ENCODE data around the gene HPSE2. TPM values are rescaled to one million over a fixed set of nuclear protein-coding genes. Genes with fewer than 3 reads are reported as not detected.
A peak's percentile ranks its signal among the peaks of the same experiment; 100 is the strongest.

Gene HPSE2
- total RNA-seq, 1 donor, result 5.6 TPM

DNA sequence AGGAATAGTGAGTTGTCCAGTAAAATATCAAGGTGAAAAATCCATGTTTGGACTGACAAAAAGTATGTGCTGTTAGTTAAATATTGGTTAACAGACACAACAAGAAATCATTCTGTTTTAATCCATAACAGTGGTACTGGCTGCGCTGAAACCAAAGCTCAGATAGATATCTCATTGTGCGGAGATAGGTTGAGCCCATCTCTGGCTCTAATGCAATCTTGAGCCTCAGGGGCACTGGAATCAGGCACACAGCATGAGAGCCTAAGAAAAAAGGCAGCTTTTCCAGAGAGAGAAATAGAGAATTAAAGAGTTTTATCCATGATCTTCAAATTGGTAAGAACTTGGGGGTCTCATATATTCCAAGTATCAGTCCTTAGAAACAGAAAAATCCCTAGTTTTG lies 373.7 kb downstream of the HPSE2 start:
- no peak overlapping the region for H3K4me3 ChIP-seq (ENCODE audit: low read depth, low read length)
- no peak for DNase-seq (ENCODE audit: low read depth)
- TF ChIP-seq, protein P1, sequence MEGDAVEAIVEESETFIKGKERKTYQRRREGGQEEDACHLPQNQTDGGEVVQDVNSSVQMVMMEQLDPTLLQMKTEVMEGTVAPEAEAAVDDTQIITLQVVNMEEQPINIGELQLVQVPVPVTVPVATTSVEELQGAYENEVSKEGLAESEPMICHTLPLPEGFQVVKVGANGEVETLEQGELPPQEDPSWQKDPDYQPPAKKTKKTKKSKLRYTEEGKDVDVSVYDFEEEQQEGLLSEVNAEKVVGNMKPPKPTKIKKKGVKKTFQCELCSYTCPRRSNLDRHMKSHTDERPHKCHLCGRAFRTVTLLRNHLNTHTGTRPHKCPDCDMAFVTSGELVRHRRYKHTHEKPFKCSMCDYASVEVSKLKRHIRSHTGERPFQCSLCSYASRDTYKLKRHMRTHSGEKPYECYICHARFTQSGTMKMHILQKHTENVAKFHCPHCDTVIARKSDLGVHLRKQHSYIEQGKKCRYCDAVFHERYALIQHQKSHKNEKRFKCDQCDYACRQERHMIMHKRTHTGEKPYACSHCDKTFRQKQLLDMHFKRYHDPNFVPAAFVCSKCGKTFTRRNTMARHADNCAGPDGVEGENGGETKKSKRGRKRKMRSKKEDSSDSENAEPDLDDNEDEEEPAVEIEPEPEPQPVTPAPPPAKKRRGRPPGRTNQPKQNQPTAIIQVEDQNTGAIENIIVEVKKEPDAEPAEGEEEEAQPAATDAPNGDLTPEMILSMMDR (IDR thresholded peaks at IDR 0.05; ENCODE audit: insufficient read depth, low read depth, low read length), result no peak

DNA sequence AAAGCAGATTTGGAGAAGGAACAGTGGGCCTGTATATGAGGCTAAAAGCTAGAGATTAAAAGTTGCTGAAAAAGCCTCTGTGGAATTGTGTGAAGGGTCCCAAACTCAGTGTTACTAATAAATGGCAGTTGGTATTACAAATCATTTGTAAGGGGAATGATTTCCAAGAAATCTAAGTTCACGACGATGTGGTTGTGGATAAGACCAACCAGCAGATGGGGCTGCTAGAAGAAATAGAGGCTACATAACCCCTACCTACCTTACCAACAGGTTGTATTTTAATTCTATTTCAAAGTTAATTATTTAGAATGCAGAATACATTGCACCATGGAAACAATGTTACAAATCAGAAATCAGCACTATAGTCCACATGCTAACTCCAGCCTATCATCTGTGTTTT lies 377.1 kb downstream of the HPSE2 start:
- TF ChIP-seq, protein P1 (IDR thresholded peaks at IDR 0.05; ENCODE audit: insufficient read depth, low read depth, low read length), result peak; percentile 29
- peak; percentile 11 for DNase-seq (ENCODE audit: low read depth)
- H3K4me3 ChIP-seq (ENCODE audit: low read depth, low read length), result no peak overlapping the region

DNA sequence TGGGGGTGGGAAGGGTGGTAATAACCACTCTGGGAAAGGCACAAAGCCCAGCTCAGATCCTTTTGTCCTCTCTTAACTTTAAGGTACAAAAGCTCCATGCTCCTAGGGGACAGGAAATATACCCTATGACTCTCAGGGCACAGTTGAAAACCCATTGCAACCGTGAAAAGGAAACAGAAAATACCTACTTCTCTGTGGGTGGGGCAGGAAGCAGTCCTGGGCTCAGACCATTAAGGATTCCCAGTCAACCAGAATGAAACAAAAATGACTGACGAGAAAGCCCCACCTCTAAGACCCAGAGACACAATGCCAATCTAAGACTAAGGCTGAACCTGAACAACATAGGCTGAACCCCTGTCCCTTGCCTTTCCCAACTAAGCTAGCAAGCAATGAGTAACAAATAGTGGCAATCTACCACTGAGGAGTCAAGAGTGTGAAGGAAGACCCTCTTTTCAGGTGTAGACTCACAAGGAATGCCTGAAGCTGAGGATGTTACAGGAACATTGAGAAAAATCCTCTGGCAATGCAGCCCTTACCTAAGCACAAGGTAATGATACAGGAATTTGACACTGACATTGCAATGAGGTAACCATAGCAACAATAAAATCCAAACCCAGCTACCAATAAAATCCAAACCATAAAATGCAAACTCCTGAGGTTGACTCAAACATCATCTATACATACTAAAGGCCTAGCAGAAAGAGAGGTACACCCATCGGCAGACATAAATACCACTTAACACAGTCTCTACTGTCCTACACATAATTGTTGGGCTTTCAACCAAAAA lies 380.1 kb downstream of the HPSE2 start:
- DNase-seq (ENCODE audit: low read depth), result peak; percentile 17
- H3K4me3 ChIP-seq (ENCODE audit: low read depth, low read length), result no peak overlapping the region
- TF ChIP-seq, protein P1 (IDR thresholded peaks at IDR 0.05; ENCODE audit: insufficient read depth, low read depth, low read length), result no peak

DNA sequence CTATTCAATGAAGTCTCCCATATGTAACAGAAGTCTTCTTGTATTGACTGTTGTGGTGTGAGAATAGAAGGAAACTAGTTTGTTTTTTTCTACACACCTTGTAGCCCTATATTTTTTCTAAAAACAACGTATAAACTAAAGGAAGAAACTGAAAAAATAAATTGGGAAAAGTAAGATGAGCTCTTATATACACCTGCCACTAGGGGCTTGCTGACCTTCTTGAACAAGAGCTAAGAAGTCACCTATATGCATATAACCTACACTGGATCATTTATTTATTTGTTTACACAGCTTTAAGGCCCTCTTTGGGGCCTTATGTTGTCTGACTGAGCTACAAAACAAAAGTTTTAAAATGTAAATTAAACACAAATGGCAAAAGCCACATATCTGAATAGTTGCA lies 383.0 kb downstream of the HPSE2 start:
- TF ChIP-seq, protein P1 (IDR thresholded peaks at IDR 0.05; ENCODE audit: insufficient read depth, low read depth, low read length), result peak; percentile 21
- no peak for DNase-seq (ENCODE audit: low read depth)
- no peak overlapping the region for H3K4me3 ChIP-seq (ENCODE audit: low read depth, low read length)

DNA sequence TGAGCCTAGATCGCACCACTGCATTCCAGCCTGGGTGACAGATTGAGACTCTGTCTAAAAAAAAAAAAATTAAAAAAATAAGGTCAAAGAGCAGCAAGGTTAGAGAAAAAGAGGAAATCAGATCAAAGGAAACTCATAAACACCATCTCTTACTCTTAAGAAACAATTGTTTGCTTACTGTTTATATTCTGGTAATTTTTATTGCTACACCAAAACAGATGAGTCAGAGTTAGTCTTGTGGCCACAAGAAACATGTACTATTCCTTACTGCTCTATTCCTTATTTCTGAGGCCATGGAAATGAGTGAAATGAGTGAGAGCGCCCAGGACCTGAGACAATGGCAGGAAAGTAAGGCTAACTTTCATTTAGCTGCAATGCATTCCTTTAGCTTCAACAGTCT lies 387.3 kb downstream of the HPSE2 start:
- DNase-seq (ENCODE audit: low read depth), result peak; percentile 76
- TF ChIP-seq, protein P1 (IDR thresholded peaks at IDR 0.05; ENCODE audit: insufficient read depth, low read depth, low read length), result no peak
- no peak overlapping the region for H3K4me3 ChIP-seq (ENCODE audit: low read depth, low read length)

DNA sequence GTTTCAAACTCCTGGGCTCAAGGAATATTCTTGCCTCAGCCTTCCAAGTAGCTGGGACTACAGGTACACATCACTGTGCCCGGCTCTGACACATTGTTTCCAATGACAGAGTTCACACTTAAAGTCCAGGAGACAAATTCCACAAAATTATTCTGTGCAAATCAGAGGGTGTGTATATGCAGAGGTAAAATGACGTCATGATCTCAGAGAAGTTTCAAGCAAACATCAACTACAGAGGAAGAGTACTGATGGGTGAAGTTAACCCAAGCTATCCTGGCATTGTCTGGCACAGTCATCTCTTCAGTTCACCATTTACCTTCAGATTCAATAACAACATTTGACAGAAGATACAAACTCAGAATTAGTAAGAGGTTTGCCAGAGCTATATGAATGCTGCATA lies 388.9 kb downstream of the HPSE2 start:
- no peak for DNase-seq (ENCODE audit: low read depth)
- TF ChIP-seq, protein P1 (IDR thresholded peaks at IDR 0.05; ENCODE audit: insufficient read depth, low read depth, low read length), result no peak
- H3K4me3 ChIP-seq (ENCODE audit: low read depth, low read length), result no peak overlapping the region

DNA sequence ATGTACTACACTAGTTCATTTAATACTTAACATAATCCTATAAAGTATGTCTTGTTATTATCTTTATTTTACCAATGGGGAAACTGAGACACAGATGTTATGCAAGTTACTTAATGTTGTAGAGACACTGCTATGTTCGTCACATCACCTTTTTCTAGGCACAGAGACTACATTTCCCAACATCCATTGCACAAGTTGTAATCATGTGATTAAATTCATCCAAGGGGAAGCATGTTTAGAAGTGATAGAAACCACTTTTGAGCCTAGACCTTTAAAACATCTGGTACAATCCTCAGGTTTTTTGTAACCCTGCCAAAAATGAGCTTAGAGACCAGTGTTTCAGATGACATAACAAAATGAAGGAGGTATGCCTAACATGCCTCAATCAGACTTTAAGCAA lies 402.1 kb downstream of the HPSE2 start:
- no peak for DNase-seq (ENCODE audit: low read depth)
- TF ChIP-seq, protein P1 (IDR thresholded peaks at IDR 0.05; ENCODE audit: insufficient read depth, low read depth, low read length), result no peak
- H3K4me3 ChIP-seq (ENCODE audit: low read depth, low read length), result no peak overlapping the region
